AG04449 (cell line): ENCODE data around the gene FGF21.

Experiments
- CTCF ChIA-PET: fragments of 350-600 bp; formaldehyde crosslinking; extraction: SDS; loops from one replicate; lab custom pipeline; 2021; ENCODE audit warnings: antibody characterized with exemption; lab: Yijun Ruan, JAX
- POLR2A ChIA-PET: fragments of 400-600, 350-600 bp; formaldehyde crosslinking; extraction: SDS; loops from one replicate; lab custom pipeline; 2020; ENCODE audit warnings: antibody characterized with exemption, inconsistent platforms; lab: Yijun Ruan, JAX
- DNase-seq: peaks from one replicate; pipeline ENCODE4 v3.0.0-alpha.2; 2010; ENCODE audit warnings: low read depth, low spot score
- H3K4me3 ChIP-seq: 2 replicates; pipeline ENCODE4 v1.5.1; 2011; ENCODE audit warnings: low read depth, mild to moderate bottlenecking, control low read depth, low read length
- CTCF ChIP-seq: IDR thresholded peaks from one replicate; pipeline ENCODE4 v1.5.1; 2011; ENCODE audit warnings: mild to moderate bottlenecking, moderate library complexity, low read length, control low read depth, inconsistent platforms; ENCODE audit not compliant: insufficient read depth; ENCODE audit errors: missing control alignments

The FGF21 gene

GRCh38 chr19:48794291-48794690 is 39.0 kb downstream of the FGF21 start:
- ChIA-PET CTCF (interaction anchor here (0.6 to 23.0 kb wide), 12 partner anchors 8 to 218 kb away, joined by 3 to 737 read pairs (median 9); partner anchors contain the start of genes BCAT2 and HSD17B14), POLR2A (interaction anchor here (1.1 kb wide), 1 partner anchor 179 kb away, joined by 4 read pairs; no protein-coding TSS in a partner anchor)
- no peak for DNase-seq
- TF ChIP-seq CTCF: no peak
- H3K4me3 ChIP-seq: no peak overlapping the region

DNA sequence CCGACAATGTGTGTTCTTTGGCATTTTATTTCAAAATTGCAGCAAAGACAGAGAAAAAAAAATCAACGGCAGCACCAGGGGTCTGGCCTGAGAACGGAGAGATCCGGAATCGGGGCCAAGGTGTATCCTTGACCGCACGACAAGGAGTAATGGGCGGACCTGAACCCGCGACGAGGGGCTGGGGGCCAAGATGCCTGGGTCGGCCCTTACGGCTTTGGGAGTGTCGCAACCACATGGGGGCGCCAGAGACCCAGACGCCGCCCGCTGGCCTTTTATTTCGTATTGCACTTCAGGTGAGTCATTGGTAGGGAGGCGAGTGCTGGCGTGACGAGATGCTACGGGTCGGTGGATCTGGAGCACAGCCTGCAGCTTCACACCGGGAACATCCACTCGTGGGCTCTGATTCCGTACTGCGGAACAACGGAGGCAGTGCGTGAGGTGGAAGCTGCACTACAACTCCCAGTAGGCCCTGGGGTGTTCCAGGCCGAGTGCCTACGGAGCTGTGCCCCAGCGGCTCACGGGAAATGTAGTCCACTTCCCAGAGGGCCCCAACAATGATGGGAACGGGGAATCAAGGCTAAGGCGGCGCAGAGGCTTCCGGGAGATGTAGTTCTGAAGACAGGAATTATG is 39.8 kb downstream of the FGF21 start:
- peak; percentile 65 for DNase-seq
- ChIA-PET POLR2A (interaction anchor here (0.5 to 1.3 kb wide), 12 partner anchors 12 to 178 kb away, joined by 3 to 7 read pairs (median 4); partner anchors contain the start of genes BCAT2, FTL, HSD17B14 and PPP1R15A), CTCF (interaction anchor here (0.7 to 23.0 kb wide), 34 partner anchors 7 to 430 kb away, joined by 3 to 737 read pairs (median 5); partner anchors contain the start of genes BAX, BCAT2, HSD17B14 and RUVBL2)
- TF ChIP-seq CTCF: peak; percentile 93
- peak overlapping the region; percentile 70 for H3K4me3 ChIP-seq

GRCh38 chr19:48795685-48796070 is 40.4 kb downstream of the FGF21 start:
- no peak for TF ChIP-seq CTCF
- POLR2A ChIA-PET: interaction anchor here (0.5 to 1.3 kb wide), 12 partner anchors 11 to 178 kb away, joined by 3 to 7 read pairs (median 4); partner anchors contain the start of genes BCAT2, FTL, HSD17B14 and PPP1R15A
- H3K4me3 ChIP-seq: no peak overlapping the region
- CTCF ChIA-PET: interaction anchor here (0.7 to 23.0 kb wide), 31 partner anchors 9 to 430 kb away, joined by 3 to 737 read pairs (median 5); partner anchors contain the start of genes BAX, BCAT2, HSD17B14 and RUVBL2
- no peak for DNase-seq

- no peak for TF ChIP-seq CTCF
- DNase-seq: no peak
- no peak overlapping the region for H3K4me3 ChIP-seq
- CTCF ChIA-PET: interaction anchor here (1.1 to 23.0 kb wide), 16 partner anchors 8 to 203 kb away, joined by 3 to 737 read pairs (median 8); partner anchors contain the start of genes BCAT2, HSD17B14 and RUVBL2
- POLR2A ChIA-PET: interaction anchor here (1.3 kb wide), 1 partner anchor 169 kb away, joined by 7 read pairs; the partner anchor contains the start of gene FTL
Observed at GRCh38 chr19:48796298-48797083, 41.2 kb downstream of the FGF21 start.

DNA sequence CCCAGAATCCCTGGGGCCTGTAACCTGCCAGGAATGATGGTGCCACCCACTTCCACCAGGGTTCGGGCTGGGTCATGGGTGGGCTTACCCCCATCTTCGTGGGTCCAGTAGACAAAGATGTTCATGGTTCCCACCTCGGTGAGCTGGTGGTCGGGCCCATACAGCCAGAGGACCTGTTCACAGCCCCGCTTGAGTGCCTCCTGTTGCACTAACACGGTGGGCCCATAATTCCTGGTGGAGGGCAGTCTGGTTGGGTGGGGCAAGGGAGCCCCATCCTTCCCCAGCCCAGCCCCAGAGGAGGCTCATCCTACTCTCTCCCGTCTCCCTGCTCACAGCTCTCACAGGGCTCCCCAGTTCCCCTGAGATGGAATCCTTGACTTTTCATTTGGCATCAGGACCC is 41.8 kb downstream of the FGF21 start:
- H3K4me3 ChIP-seq: no peak overlapping the region
- CTCF ChIA-PET: interaction anchor here (5.6 to 23.0 kb wide), 3 partner anchors 12 to 46 kb away, joined by 63 to 737 read pairs (median 83); partner anchors contain the start of genes BCAT2 and HSD17B14
- DNase-seq: no peak
- POLR2A ChIA-PET: no interaction called here
- no peak for TF ChIP-seq CTCF
